Endothelial cell of umbilical vein (primary cell): ENCODE results near the gene FAM204A. TPM values are rescaled to one million over a fixed set of nuclear protein-coding genes. Genes with fewer than 3 reads are reported as not detected.

ENCODE experiments used
- BruUV-seq: library from RNA; stranded (reverse); fragments of 400-500 nt; replicated peaks from 2 replicates; lab custom pipeline; 2021; lab: Mats Ljungman, UMichigan
- CTCF ChIA-PET: fragments of 300-600, 350-600 bp; sonication (Branson Sonifier 250); formaldehyde crosslinking; loops from one replicate; lab custom pipeline; 2021; ENCODE audit warnings: antibody characterized with exemption, inconsistent platforms; lab: Charles Lee
- POLR2A ChIA-PET: fragments of 300-600, 350-600 bp; sonication (Branson Sonifier 250); formaldehyde crosslinking; loops from one replicate; lab custom pipeline; 2021; ENCODE audit warnings: antibody characterized with exemption, inconsistent platforms; lab: Charles Lee
- DNase-seq: peaks from one replicate; pipeline ENCODE4 v3.0.0-alpha.2; 2011; ENCODE audit warnings: low read depth, low spot score
- FAIRE-seq: peaks from 2 replicates; lab custom pipeline; 2011; peaks lifted over from hg19 to GRCh38; lab: Jason Lieb, UNC
- H2AFZ ChIP-seq: 2 replicates; pipeline ENCODE4 v1.6.0; 2012; ENCODE audit warnings: low read depth, low read length, control low read depth, inconsistent platforms
- H3K27ac ChIP-seq: 2 replicates; pipeline ENCODE4 v1.5.1; 2011; ENCODE audit warnings: low read depth, mild to moderate bottlenecking, control low read depth, low read length, moderate library complexity; ENCODE audit not compliant: insufficient read depth
- H3K27me3 ChIP-seq, 2 experiments: 2 replicates each; pipeline versions ENCODE4 v1.6.0 to v1.6.1; 2011; ENCODE audit warnings: low read length in 2 of 2, mixed read lengths in 1 of 2; ENCODE audit not compliant: control insufficient read depth in 2 of 2, insufficient read depth in 2 of 2
- H3K36me3 ChIP-seq, 2 experiments: 2 replicates in 1 of 2; 3 replicates in 1 of 2; pipeline ENCODE4 v1.5.1; 2011; ENCODE audit warnings: low read length in 2 of 2, mild to moderate bottlenecking in 1 of 2, moderate library complexity in 1 of 2; ENCODE audit not compliant: control insufficient read depth in 2 of 2, insufficient read depth in 2 of 2; ENCODE audit errors: extremely low read depth in 1 of 2
- H3K4me1 ChIP-seq: 3 replicates; pipeline ENCODE4 v1.5.1; 2011; ENCODE audit warnings: mild to moderate bottlenecking, low read length; ENCODE audit not compliant: control insufficient read depth, insufficient read depth; ENCODE audit errors: extremely low read depth
- H3K4me2 ChIP-seq: 2 replicates; pipeline ENCODE4 v1.6.1; 2011; ENCODE audit warnings: low read length, control low read depth, mixed read lengths; ENCODE audit not compliant: insufficient read depth
- H3K4me3 ChIP-seq, 3 experiments: fragments of 200-600 bp in 1 of 3; sonication (generic), shearing (Covaris generic) in 1 of 3; replicated peaks in 1 of 3; 2 replicates each; pipeline ENCODE4 v1.5.1; 2011 to 2016; ENCODE audit warnings: control low read depth in 3 of 3, low read length in 3 of 3, mild to moderate bottlenecking in 2 of 3, inconsistent platforms in 1 of 3, low read depth in 1 of 3, moderate library complexity in 1 of 3; ENCODE audit not compliant: insufficient read depth in 1 of 3
- H3K79me2 ChIP-seq: 2 replicates; pipeline ENCODE4 v1.6.0; 2012; ENCODE audit warnings: low read length, inconsistent platforms; ENCODE audit not compliant: control insufficient read depth, insufficient read depth
- H3K9ac ChIP-seq: replicated peaks from 2 replicates; pipeline ENCODE3; 2011; ENCODE audit warnings: low read length, control low read depth; ENCODE audit not compliant: insufficient read depth; ENCODE audit errors: extremely low read depth
- H3K9me1 ChIP-seq: replicated peaks from 3 replicates; pipeline ENCODE4 v1.6.0; 2011; ENCODE audit warnings: mild to moderate bottlenecking, low read length; ENCODE audit not compliant: control insufficient read depth, insufficient read depth; ENCODE audit errors: extremely low read depth
- H3K9me3 ChIP-seq: replicated peaks from 2 replicates; pipeline ENCODE4 v1.5.1; 2012; ENCODE audit warnings: low read length, inconsistent platforms; ENCODE audit not compliant: control insufficient read depth, insufficient read depth
- H4K20me1 ChIP-seq: replicated peaks from 2 replicates; pipeline ENCODE3; 2011; ENCODE audit warnings: mild to moderate bottlenecking, low read length; ENCODE audit not compliant: control insufficient read depth, insufficient read depth; ENCODE audit errors: extremely low read depth
- EZH2 ChIP-seq: IDR thresholded peaks from 2 replicates; pipeline ENCODE4 v1.6.1; 2012; ENCODE audit warnings: borderline replicate concordance, low read depth, mild to moderate bottlenecking, moderate library complexity, low read length, inconsistent platforms; ENCODE audit not compliant: severe bottlenecking
- FOS ChIP-seq: IDR thresholded peaks from 2 replicates; pipeline ENCODE4 v1.6.1; 2011; ENCODE audit warnings: mild to moderate bottlenecking, low read length, moderate library complexity, borderline replicate concordance; ENCODE audit not compliant: insufficient read depth
- GATA2 ChIP-seq: IDR thresholded peaks from 2 replicates; pipeline ENCODE4 v1.7.0; 2011; ENCODE audit warnings: low read depth, mild to moderate bottlenecking, moderate library complexity, mixed read lengths, low read length; ENCODE audit not compliant: insufficient read length, insufficient read depth
- JUN ChIP-seq: IDR thresholded peaks from 2 replicates; pipeline ENCODE4 v1.6.1; 2011; ENCODE audit warnings: borderline replicate concordance, low read depth; ENCODE audit not compliant: insufficient read length, insufficient read depth
- MYC ChIP-seq: IDR thresholded peaks from one replicate; pipeline ENCODE4 v1.6.1; 2011; ENCODE audit warnings: mild to moderate bottlenecking, low read depth, low read length
- POLR2A ChIP-seq: IDR thresholded peaks from 2 replicates; pipeline ENCODE4 v1.6.1; 2012; ENCODE audit warnings: low read depth, mild to moderate bottlenecking, control low read depth, low read length
- POLR2AphosphoS5 ChIP-seq: IDR thresholded peaks from 2 replicates; pipeline ENCODE4 v1.6.1; 2012; ENCODE audit warnings: low read depth, mild to moderate bottlenecking, control low read depth, low read length, moderate library complexity; ENCODE audit not compliant: insufficient read depth
- dilution Hi-C: fragments of 300-500 bp; cut with MboI; formaldehyde crosslinking; loops from one replicate; pipeline ENCODE4 v1.15.0; 2019; ENCODE audit warnings: low sequenced_read_pairs; ENCODE audit not compliant: extremely low pct_ligation_motif_present
- intact Hi-C: fragments of 100-400 bp; cut with micrococcal nuclease; formaldehyde crosslinking; loops from one replicate; pipeline ENCODE4 v1.10.0; 2022
- polyA plus RNA-seq, 4 experiments: library from polyadenylated mRNA; depleted of rRNA in 3 of 4; stranded (reverse) in 3 of 4; unstranded in 1 of 4; fragments of >200 nt; gene quantifications; 2 replicates each; pipeline versions ENCODE4 v1.2.1 to v1.2.3, GENCODE V29; 2011 to 2012; ENCODE audit warnings: missing spikeins in 1 of 4
- total RNA-seq: library from RNA; stranded (reverse); gene quantifications from 2 replicates; pipeline ENCODE4 v1.2.3, GENCODE V29; 2021
- TF ChIP-seq, protein P1 (sequence below), 2 donors: IDR thresholded peaks; 1 replicate in 1 of 2; 2 replicates in 1 of 2; pipeline ENCODE4 v1.5.1; 2011; ENCODE audit warnings: low read length in 2 of 2, mild to moderate bottlenecking in 2 of 2, moderate library complexity in 2 of 2, control low read depth in 1 of 2, inconsistent platforms in 1 of 2, low read depth in 1 of 2; ENCODE audit not compliant: insufficient read depth in 1 of 2; ENCODE audit errors: extremely low read depth in 1 of 2
- TF ChIP-seq, protein P2 (sequence below): IDR thresholded peaks from 2 replicates; pipeline ENCODE4 v1.6.1; 2011; ENCODE audit not compliant: insufficient read depth, insufficient read length

Gene FAM204A
- total and polyA plus RNA-seq, 2 donors (not counting 3 experiments of a cell fraction or from before 2014, with no cell fraction given): 11.1 to 73.7 TPM

DNA sequence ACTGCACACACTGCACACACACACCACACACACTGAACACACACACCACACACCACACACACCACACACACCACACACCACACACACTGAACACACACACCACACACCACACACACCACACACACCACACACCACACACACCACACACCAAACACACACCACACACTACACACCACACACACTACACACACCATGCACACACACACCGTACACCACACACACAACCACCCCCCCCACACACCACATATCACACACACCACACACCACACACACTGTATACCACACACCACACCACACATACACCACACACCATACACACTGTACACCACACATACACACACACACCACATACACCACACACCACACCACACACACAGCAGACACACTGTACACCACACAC is 59.5 kb downstream of the FAM204A start:
- dilution Hi-C loops (no loop called here), intact Hi-C loops (no loop called here)
- Histone ChIP-seq H3K9me3 (no peaks in the 10 kb centered on the region), H3K9ac (no peak overlapping the region), H4K20me1 (no peaks in the 10 kb centered on the region), H3K4me1 (peaks cover 3% of the 10 kb centered on the region), H3K79me2 (no peaks in the 10 kb centered on the region), H3K27ac (no peak overlapping the region), H3K27me3 (no peaks in the 10 kb centered on the region), H3K4me2 (no peak overlapping the region), H3K4me3 (no peak overlapping the region), H3K9me1 (no peaks in the 10 kb centered on the region), H2AFZ (no peak overlapping the region), H3K36me3 (no peaks in the 10 kb centered on the region)
- no peak for TF ChIP-seq GATA2
- no peak for TF ChIP-seq JUN
- TF ChIP-seq MYC: no peak
- TF ChIP-seq POLR2AphosphoS5: no peak
- no peak for TF ChIP-seq EZH2
- TF ChIP-seq POLR2A: no peak
- no peak for TF ChIP-seq FOS
- FAIRE-seq: no peak
- no peak for DNase-seq
- ChIA-PET POLR2A (no interaction called here), CTCF (no interaction called here)
- BruUV-seq: no TSS peak

DNA sequence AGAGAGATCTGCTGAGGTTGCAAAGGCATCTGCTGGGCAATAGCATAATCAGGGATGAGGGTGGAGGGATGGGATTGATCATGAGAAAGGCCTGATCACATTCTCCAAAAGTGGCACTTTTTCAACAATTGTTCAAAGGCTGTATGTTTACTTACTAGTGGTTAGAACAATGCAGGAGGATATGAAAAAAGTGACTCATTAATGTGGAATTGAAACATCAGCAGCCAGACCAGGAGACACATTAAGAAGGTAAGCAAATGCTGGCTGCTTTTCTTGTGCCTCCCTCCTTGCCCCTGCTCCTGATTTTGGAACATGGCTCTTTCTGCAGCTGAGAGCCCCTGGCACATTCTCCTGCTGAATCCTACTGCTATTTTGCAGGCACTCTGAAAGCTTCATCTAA is 63.5 kb downstream of the FAM204A start:
- H3K4me2 ChIP-seq: no peak overlapping the region
- H3K79me2 ChIP-seq: no peaks in the 10 kb centered on the region
- dilution Hi-C loops (no loop called here), intact Hi-C loops (no loop called here)
- no peaks in the 10 kb centered on the region for H3K9me3 ChIP-seq
- H4K20me1 ChIP-seq: no peaks in the 10 kb centered on the region
- no TSS peak for BruUV-seq
- no peak overlapping the region for H3K9ac ChIP-seq
- H3K4me3 ChIP-seq: no peak overlapping the region
- no peaks in the 10 kb centered on the region for H3K27me3 ChIP-seq
- CTCF ChIA-PET: no interaction called here
- H3K9me1 ChIP-seq: no peaks in the 10 kb centered on the region
- no peak overlapping the region for H3K27ac ChIP-seq
- no peak overlapping the region for H2AFZ ChIP-seq
- H3K4me1 ChIP-seq: peaks cover 3% of the 10 kb centered on the region
- H3K36me3 ChIP-seq: no peaks in the 10 kb centered on the region
- POLR2A ChIA-PET: no interaction called here
- DNase-seq: peak; percentile 19
- FAIRE-seq: peak; percentile 76
- TF ChIP-seq POLR2A (no peak), POLR2AphosphoS5 (no peak), EZH2 (no peak), JUN (no peak), MYC (no peak), FOS (no peak), GATA2 (no peak)
- TF ChIP-seq, protein P1, sequence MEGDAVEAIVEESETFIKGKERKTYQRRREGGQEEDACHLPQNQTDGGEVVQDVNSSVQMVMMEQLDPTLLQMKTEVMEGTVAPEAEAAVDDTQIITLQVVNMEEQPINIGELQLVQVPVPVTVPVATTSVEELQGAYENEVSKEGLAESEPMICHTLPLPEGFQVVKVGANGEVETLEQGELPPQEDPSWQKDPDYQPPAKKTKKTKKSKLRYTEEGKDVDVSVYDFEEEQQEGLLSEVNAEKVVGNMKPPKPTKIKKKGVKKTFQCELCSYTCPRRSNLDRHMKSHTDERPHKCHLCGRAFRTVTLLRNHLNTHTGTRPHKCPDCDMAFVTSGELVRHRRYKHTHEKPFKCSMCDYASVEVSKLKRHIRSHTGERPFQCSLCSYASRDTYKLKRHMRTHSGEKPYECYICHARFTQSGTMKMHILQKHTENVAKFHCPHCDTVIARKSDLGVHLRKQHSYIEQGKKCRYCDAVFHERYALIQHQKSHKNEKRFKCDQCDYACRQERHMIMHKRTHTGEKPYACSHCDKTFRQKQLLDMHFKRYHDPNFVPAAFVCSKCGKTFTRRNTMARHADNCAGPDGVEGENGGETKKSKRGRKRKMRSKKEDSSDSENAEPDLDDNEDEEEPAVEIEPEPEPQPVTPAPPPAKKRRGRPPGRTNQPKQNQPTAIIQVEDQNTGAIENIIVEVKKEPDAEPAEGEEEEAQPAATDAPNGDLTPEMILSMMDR (IDR thresholded peaks at IDR 0.05; ENCODE audit: extremely low read depth in 1 of 2, insufficient read depth in 1 of 2, low read depth in 1 of 2, low read length in 2 of 2): no peak
- TF ChIP-seq, protein P2, sequence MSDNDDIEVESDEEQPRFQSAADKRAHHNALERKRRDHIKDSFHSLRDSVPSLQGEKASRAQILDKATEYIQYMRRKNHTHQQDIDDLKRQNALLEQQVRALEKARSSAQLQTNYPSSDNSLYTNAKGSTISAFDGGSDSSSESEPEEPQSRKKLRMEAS: no peak
